Ascending aorta (tissue), 2 donors: ENCODE measurements around the gene SPATA31C1. TPM values are rescaled to one million over a fixed set of nuclear protein-coding genes. Genes with fewer than 3 reads are reported as not detected.

ENCODE experiments used
- DNase-seq, 2 donors: peaks; one replicate each; pipeline ENCODE4 v3.0.0-alpha.2; 2019; ENCODE audit warnings: low spot score in 2 of 2
- H3K27ac ChIP-seq, 2 donors: fragments of 200-600 bp; sonication (generic); one replicate each; pipeline ENCODE4 v1.5.1; 2016 to 2017; ENCODE audit warnings: mild to moderate bottlenecking in 1 of 2
- H3K27me3 ChIP-seq: fragments of 200-600 bp; sonication (generic); one replicate; pipeline ENCODE4 v1.5.1; 2017
- H3K36me3 ChIP-seq, 2 donors: fragments of 200-600 bp; sonication (generic); one replicate each; pipeline ENCODE4 v1.5.1; 2016
- H3K4me1 ChIP-seq, 2 donors: fragments of 200-600 bp; sonication (generic); one replicate each; pipeline ENCODE4 v1.5.1; 2016 to 2017; ENCODE audit warnings: mild to moderate bottlenecking in 1 of 2
- H3K4me3 ChIP-seq, 2 donors: fragments of 200-600 bp; sonication (generic); one replicate each; pipeline ENCODE4 v1.5.1; 2016 to 2017; ENCODE audit warnings: mild to moderate bottlenecking in 1 of 2
- H3K9me3 ChIP-seq, 2 donors: fragments of 200-600 bp; sonication (generic); one replicate each; pipeline ENCODE4 v1.5.1; 2016
- CTCF ChIP-seq, 3 experiments: fragments of 200-600 bp in 2 of 3; fragments of 450-650 bp in 1 of 3; sonication (generic) in 2 of 3; IDR thresholded peaks; one replicate each; pipeline ENCODE4 v1.5.1; 2016 to 2019; ENCODE audit warnings: antibody characterized with exemption in 3 of 3, mild to moderate bottlenecking in 1 of 3, moderate library complexity in 1 of 3
- intact Hi-C: fragments of 100-400 bp; cut with DNase I; formaldehyde crosslinking; loops from one replicate; pipeline ENCODE4 v1.15.1; 2023
- total RNA-seq: library from RNA; depleted of rRNA; stranded (reverse); fragments of >200 nt; gene quantifications from one replicate; pipeline ENCODE4 v1.1.0, GENCODE V29; 2016

The SPATA31C1 gene
- total RNA-seq, 1 donor from 2014 or later, result not detected

GRCh38 chr9:87878989-87879511 is 38.7 kb upstream of the SPATA31C1 start:
- Histone ChIP-seq H3K36me3 (no peaks in the 10 kb centered on the region), H3K4me3 (no peak overlapping the region), H3K4me1 (no peaks in the 10 kb centered on the region), H3K9me3 (no peaks in the 10 kb centered on the region), H3K27ac (no peak overlapping the region), H3K27me3 (no peaks in the 10 kb centered on the region)
- no peak for TF ChIP-seq CTCF (IDR thresholded peaks at IDR 0.05)
- intact Hi-C loops, result no loop called here
- DNase-seq, result no peak

- Histone ChIP-seq H3K4me1 (no peaks in the 10 kb centered on the region), H3K9me3 (no peaks in the 10 kb centered on the region), H3K36me3 (no peaks in the 10 kb centered on the region), H3K27ac (no peak overlapping the region), H3K27me3 (no peaks in the 10 kb centered on the region), H3K4me3 (no peak overlapping the region)
- no peak for DNase-seq
- TF ChIP-seq CTCF (IDR thresholded peaks at IDR 0.05), result no peak
- intact Hi-C loops, result no loop called here
Observed at GRCh38 chr9:87880116-87880515, 37.6 kb upstream of the SPATA31C1 start.

- TF ChIP-seq CTCF (IDR thresholded peaks at IDR 0.05), result no peak
- Histone ChIP-seq H3K4me1 (no peaks in the 10 kb centered on the region), H3K4me3 (no peak overlapping the region), H3K36me3 (no peaks in the 10 kb centered on the region), H3K9me3 (no peaks in the 10 kb centered on the region), H3K27me3 (no peaks in the 10 kb centered on the region), H3K27ac (no peak overlapping the region)
- intact Hi-C loops, result no loop called here
- no peak for DNase-seq
Observed at GRCh38 chr9:87880683-87881082, 37.1 kb upstream of the SPATA31C1 start.

GRCh38 chr9:87882627-87883026 is 35.1 kb upstream of the SPATA31C1 start, which contains the start of gene SPATA31E1:
Gene SPATA31E1, plus strand, starts transcription at chr9:87882877. Its CDS starts 15 bp downstream, at chr9:87882892.
- Histone ChIP-seq H3K27me3 (no peaks in the 10 kb centered on the region), H3K9me3 (no peaks in the 10 kb centered on the region), H3K4me1 (no peaks in the 10 kb centered on the region), H3K27ac (no peak within 1 kb of the TSS), H3K36me3 (no peaks in the 10 kb centered on the region), H3K4me3 (no peak within 1 kb of the TSS)
- intact Hi-C loops, result no loop called here
- peak in 1 of 2 donors; percentile 58 for DNase-seq
- TF ChIP-seq CTCF (IDR thresholded peaks at IDR 0.05), result no peak

- intact Hi-C loops, result no loop called here
Observed at GRCh38 chr9:87883274-87883673, 34.5 kb upstream of the SPATA31C1 start.

More at GRCh38 chr9:87883274-87883673, 34.5 kb upstream of the SPATA31C1 start:
- Histone ChIP-seq H3K4me1 (no peaks in the 10 kb centered on the region), H3K27me3 (no peaks in the 10 kb centered on the region), H3K9me3 (no peaks in the 10 kb centered on the region), H3K4me3 (no peak overlapping the region), H3K36me3 (no peaks in the 10 kb centered on the region), H3K27ac (no peak overlapping the region)
- no peak for TF ChIP-seq CTCF (IDR thresholded peaks at IDR 0.05)
- DNase-seq, result no peak
